HepG2 (cell line): ENCODE data around the gene NKD1. TPM values are rescaled to one million over a fixed set of nuclear protein-coding genes. Genes with fewer than 3 reads are reported as not detected.

Experiments
- CHD2 ChIP-seq: IDR thresholded peaks from 2 replicates; pipeline ENCODE4 v1.6.1; 2011; ENCODE audit warnings: low read depth, low read length, improper control_type of control experiment
- FOXA3 ChIP-seq: IDR thresholded peaks from 2 replicates; pipeline ENCODE4 v1.6.1; 2016; ENCODE audit warnings: missing genetic modification reagents, missing compliant biosample characterization
- HOXA5 ChIP-seq: sonication (generic); formaldehyde crosslinking; IDR thresholded peaks from 2 replicates; pipeline ENCODE4 v1.4.0; 2020; ENCODE audit warnings: missing genetic modification reagents
- MAFG ChIP-seq: sonication (generic); formaldehyde crosslinking; IDR thresholded peaks from 2 replicates; pipeline ENCODE4 v1.5.1; 2020; ENCODE audit warnings: mild to moderate bottlenecking, missing genetic modification reagents
- MED1 ChIP-seq: sonication (generic); formaldehyde crosslinking; IDR thresholded peaks from 2 replicates; pipeline ENCODE4 v1.4.0; 2020; ENCODE audit warnings: missing genetic modification reagents
- NCOA5 ChIP-seq: sonication (generic); formaldehyde crosslinking; IDR thresholded peaks from 2 replicates; pipeline ENCODE4 v1.4.0; 2020; ENCODE audit warnings: missing genetic modification reagents
- RBM22 ChIP-seq: fragments of 200-400 bp; formaldehyde crosslinking; optimal IDR thresholded peaks from 2 replicates; pipeline ENCODE3; 2017; ENCODE audit warnings: mild to moderate bottlenecking, low read length, moderate library complexity
- RERE ChIP-seq: IDR thresholded peaks from 2 replicates; pipeline ENCODE4 v1.6.1; 2016; ENCODE audit warnings: low read depth, missing genetic modification reagents, missing compliant biosample characterization
- SIX1 ChIP-seq: sonication (generic); formaldehyde crosslinking; IDR thresholded peaks from 2 replicates; pipeline ENCODE4 v1.4.0; 2020; ENCODE audit warnings: missing genetic modification reagents, borderline replicate concordance
- SNAI1 ChIP-seq: sonication (generic); formaldehyde crosslinking; IDR thresholded peaks from 2 replicates; pipeline ENCODE4 v1.5.0; 2020; ENCODE audit warnings: mild to moderate bottlenecking, missing genetic modification reagents, borderline replicate concordance
- SP140L ChIP-seq: sonication (generic); formaldehyde crosslinking; IDR thresholded peaks from 2 replicates; pipeline ENCODE4 v1.4.0; 2020; ENCODE audit warnings: missing genetic modification reagents, borderline replicate concordance
- ZFP36 ChIP-seq: fragments of 150-350 bp; IDR thresholded peaks from 2 replicates; pipeline ENCODE4 v1.6.1; 2018; ENCODE audit warnings: borderline replicate concordance, low read length, low read depth; ENCODE audit not compliant: partially characterized antibody
- ZKSCAN5 ChIP-seq: sonication (generic); formaldehyde crosslinking; IDR thresholded peaks from 2 replicates; pipeline ENCODE4 v1.5.1; 2020; ENCODE audit warnings: mild to moderate bottlenecking, missing genetic modification reagents
- ZNF12 ChIP-seq: sonication (generic); formaldehyde crosslinking; IDR thresholded peaks from 2 replicates; pipeline ENCODE4 v1.5.0; 2020; ENCODE audit warnings: missing genetic modification reagents
- ZNF180 ChIP-seq: sonication (generic); formaldehyde crosslinking; IDR thresholded peaks from 2 replicates; pipeline ENCODE4 v1.4.0; 2020; ENCODE audit warnings: low read depth, missing genetic modification reagents, borderline replicate concordance
- ZNF331 ChIP-seq: sonication (generic); formaldehyde crosslinking; IDR thresholded peaks from 2 replicates; pipeline ENCODE4 v1.4.0; 2020; ENCODE audit warnings: missing genetic modification reagents
- ZNF367 ChIP-seq: sonication (generic); formaldehyde crosslinking; IDR thresholded peaks from 2 replicates; pipeline ENCODE4 v1.4.0; 2020; ENCODE audit warnings: missing genetic modification reagents, borderline replicate concordance
- ZNF431 ChIP-seq: sonication (generic); formaldehyde crosslinking; IDR thresholded peaks from 2 replicates; pipeline ENCODE4 v1.9.0; 2022; ENCODE audit warnings: missing genetic modification reagents, low read depth, mild to moderate bottlenecking, borderline replicate concordance
- ZNF629 ChIP-seq: sonication (generic); formaldehyde crosslinking; conservative IDR thresholded peaks from 2 replicates; pipeline ENCODE4 v1.5.0; 2020; ENCODE audit warnings: missing genetic modification reagents
- ZNF75D ChIP-seq: sonication (generic); formaldehyde crosslinking; IDR thresholded peaks from 2 replicates; pipeline ENCODE4 v1.8.1; 2023; ENCODE audit warnings: missing genetic modification reagents, mild to moderate bottlenecking, borderline replicate concordance
- ZNF790 ChIP-seq: sonication (generic); formaldehyde crosslinking; IDR thresholded peaks from 2 replicates; pipeline ENCODE4 v1.8.0; 2022; ENCODE audit warnings: missing genetic modification reagents, mild to moderate bottlenecking, borderline replicate concordance
- polyA plus RNA-seq, 8 experiments: library from polyadenylated mRNA; depleted of rRNA in 3 of 8; stranded (reverse) in 7 of 8; unstranded in 1 of 8; fragments of >200 nt; fragmentation: Illumina TruSeq in 4 of 8; extraction: Trizol in 4 of 8; gene quantifications; 2 replicates each; pipeline versions ENCODE4 v1.2.1 to v1.2.3, GENCODE V29; 2011 to 2016; ENCODE audit warnings: low read depth in 4 of 8, missing spikeins in 1 of 8, mixed read lengths in 1 of 8; ENCODE audit not compliant: insufficient read depth in 1 of 8
- total RNA-seq, 5 experiments: library from RNA; depleted of rRNA; stranded (reverse); fragments of >200 nt; fragmentation: Illumina TruSeq; extraction: Trizol; gene quantifications; 2 replicates each; pipeline ENCODE4 v1.2.3, GENCODE V29; 2016; ENCODE audit warnings: low read depth in 1 of 5
- TF ChIP-seq, protein P1 (sequence below): sonication (generic); formaldehyde crosslinking; IDR thresholded peaks from 2 replicates; pipeline ENCODE4 v1.5.0; 2020; ENCODE audit warnings: missing genetic modification reagents

NKD1 gene
- total and polyA plus RNA-seq, 2 of the 13 experiments (the other 11 are each of a cell fraction or from before 2014, with no cell fraction given) = 70.4 to 121 TPM

GRCh38 chr16:50547340-50548124, 664 bp upstream of the NKD1 start (continued):
- no peak; the same call in 1 of the 2 replicates for TF ChIP-seq ZNF431 (CRISPR knock-in tag)
- 0 out of 2 replicates have a peak, but pooled peaks have one; percentile 22 for TF ChIP-seq CHD2
- peak; percentile 92 for TF ChIP-seq ZNF331 (CRISPR knock-in tag)
- no peak for TF ChIP-seq ZNF367 (CRISPR knock-in tag)
- no peak for TF ChIP-seq ZNF790 (CRISPR knock-in tag)
- TF ChIP-seq, protein P1, sequence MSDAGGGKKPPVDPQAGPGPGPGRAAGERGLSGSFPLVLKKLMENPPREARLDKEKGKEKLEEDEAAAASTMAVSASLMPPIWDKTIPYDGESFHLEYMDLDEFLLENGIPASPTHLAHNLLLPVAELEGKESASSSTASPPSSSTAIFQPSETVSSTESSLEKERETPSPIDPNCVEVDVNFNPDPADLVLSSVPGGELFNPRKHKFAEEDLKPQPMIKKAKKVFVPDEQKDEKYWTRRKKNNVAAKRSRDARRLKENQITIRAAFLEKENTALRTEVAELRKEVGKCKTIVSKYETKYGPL (CRISPR knock-in tag) = peak; percentile 63
- no peak for TF ChIP-seq HOXA5 (CRISPR knock-in tag)
- TF ChIP-seq NCOA5 (CRISPR knock-in tag) = no peak
- TF ChIP-seq ZFP36 = no peak
- TF ChIP-seq SP140L (CRISPR knock-in tag) = no peak
- TF ChIP-seq FOXA3 = peak; percentile 88
- TF ChIP-seq ZKSCAN5 (CRISPR knock-in tag) = no peak
- TF ChIP-seq ZNF180 = no peak
- TF ChIP-seq SNAI1 = 0 out of 2 replicates have a peak, but pooled peaks have one; percentile 55
- peak; percentile 70 for TF ChIP-seq RBM22
- no peak for TF ChIP-seq MAFG (CRISPR knock-in tag)
- no peak for TF ChIP-seq ZNF75D (CRISPR knock-in tag)
- TF ChIP-seq ZNF629 = peak; percentile 99
- TF ChIP-seq SIX1 = peak; percentile 65; the same call in 1 of the 2 replicates
- TF ChIP-seq ZNF12 = peak; percentile 52; the same call in 1 of the 2 replicates
- TF ChIP-seq MED1 (CRISPR knock-in tag) = peak; percentile 90
- peak; percentile 65; the same call in 1 of the 2 replicates for TF ChIP-seq RERE
